GM19193 (cell line): Measurements from ENCODE around the gene UGGT1.

Source experiments
- POLR2A ChIP-seq: IDR thresholded peaks from 4 replicates; pipeline ENCODE4 v1.6.1; 2011; ENCODE audit not compliant: insufficient read depth, insufficient read length; ENCODE audit errors: extremely low read depth

UGGT1 gene

DNA sequence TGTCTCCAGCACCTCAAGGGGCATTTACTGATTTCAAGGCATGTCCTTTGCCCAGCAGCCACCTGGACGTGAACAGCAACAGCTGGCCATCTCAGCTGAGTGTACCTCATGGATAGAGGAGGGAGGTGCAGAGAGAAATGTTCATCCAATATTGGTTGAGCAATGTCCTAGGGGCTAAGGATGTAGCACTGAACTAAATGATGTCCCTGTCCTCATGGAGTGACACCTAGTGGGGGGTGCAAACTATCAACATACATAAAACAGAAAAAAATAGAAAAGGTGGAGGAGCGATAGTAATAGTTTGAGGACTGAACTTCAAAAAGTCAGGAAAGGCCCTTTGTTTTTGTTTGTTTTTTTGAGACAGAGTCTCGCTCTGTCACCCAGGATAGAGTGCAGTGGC is 4.8 kb upstream of the UGGT1 start:
- TF ChIP-seq POLR2A = no peak

DNA sequence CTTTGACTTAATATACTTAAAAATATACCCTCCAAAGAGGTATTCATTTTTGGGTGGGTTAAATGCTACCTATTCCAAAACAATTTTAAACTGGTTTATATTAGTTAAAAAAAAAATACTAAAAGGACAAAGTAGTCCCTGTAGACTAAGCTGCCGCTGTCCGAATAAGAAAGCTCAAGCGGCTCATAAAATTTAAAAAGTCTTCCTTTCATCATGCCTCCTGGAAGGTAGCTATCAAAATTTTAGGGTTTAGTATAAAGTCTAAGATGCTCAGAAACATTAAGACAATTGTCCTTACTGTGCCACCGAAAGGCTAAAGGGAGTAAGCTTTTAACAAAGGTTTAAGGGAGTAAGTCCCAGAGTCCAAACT is 440 bp upstream of the UGGT1 start:
- no peak for TF ChIP-seq POLR2A

GRCh38 chr2:128091726-128092080 is 703 bp downstream of the UGGT1 start:
- TF ChIP-seq POLR2A = no peak

DNA sequence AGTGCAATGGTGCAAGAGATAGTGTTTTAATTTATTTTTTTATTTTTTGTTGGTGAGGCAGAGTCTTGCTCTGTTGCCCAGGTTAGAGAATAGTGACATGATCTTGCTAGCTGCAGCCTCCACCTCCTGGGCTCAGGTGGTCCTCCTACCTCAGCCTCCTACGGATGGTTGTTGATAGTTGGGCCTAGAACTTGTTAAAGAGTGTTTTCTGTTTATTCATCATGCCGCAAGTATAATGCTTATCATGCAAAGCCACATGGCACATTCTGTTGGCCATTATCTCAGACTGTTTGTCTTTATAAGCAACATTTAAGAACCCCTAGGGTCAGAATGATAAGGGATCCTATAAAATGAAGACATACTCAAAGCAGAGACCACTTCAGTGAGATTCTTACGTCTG is 1.7 kb downstream of the UGGT1 start:
- TF ChIP-seq POLR2A = no peak

DNA sequence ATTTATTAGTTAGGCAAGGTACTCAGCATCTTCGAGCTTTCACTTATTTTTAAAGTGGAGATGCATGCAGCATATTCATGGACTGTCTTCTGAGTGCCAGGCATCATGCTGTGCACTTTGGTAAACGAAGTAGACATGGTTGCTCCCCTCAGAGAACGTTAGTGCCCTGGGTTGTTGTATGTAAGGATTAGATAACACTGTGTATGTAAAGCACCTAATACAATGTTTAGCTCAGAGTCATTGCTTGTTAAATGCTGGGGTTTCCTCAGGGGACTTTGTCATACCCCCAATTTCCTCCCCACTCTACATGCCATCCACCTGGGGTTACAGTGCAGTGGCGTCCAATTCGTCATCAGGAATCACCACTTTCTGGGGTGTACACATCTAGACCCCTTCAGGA is 2.8 kb downstream of the UGGT1 start:
- TF ChIP-seq POLR2A = no peak

- TF ChIP-seq POLR2A = no peak
Observed at GRCh38 chr2:128095201-128095600, 4.2 kb downstream of the UGGT1 start.

DNA sequence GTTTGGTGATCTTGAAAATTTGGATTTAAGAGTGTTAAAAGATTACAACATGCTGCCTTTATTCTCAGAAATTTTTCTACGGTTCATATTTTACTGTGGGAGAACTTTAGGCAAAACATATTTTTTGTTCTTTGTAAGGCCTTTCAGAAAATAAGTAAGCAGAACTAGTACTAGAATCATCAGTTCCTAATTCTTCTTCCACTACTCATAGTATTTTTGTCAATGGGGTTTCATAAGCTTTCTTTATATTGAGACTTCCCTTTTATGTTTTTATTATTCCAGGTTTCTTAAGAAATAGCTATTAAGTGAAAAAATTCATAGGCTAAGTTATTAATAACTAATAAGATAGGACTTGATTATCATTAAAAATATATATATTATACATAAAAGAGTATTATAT is 12.4 kb downstream of the UGGT1 start:
- TF ChIP-seq POLR2A = no peak

DNA sequence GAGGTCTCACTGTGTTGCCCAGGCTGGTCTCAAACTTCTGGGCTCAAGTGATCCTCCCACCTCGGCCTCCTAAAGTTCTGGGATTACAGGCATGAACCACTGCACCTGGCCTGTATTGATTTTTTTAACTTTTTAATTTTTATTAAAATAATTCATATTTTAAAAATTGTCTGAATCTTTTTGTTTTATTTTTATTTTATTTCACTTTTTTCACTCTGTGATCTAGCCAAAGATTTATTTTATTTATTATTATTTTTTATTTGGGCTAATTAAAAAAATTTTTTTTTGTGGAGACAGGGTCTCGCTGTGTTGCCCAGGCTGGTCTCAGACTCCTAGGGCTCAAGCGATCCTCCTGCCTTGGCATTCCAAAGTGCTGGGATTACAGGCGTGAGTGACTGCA is 14.1 kb downstream of the UGGT1 start:
- no peak for TF ChIP-seq POLR2A

GRCh38 chr2:128108166-128108565 is 17.2 kb downstream of the UGGT1 start:
- TF ChIP-seq POLR2A = no peak

DNA sequence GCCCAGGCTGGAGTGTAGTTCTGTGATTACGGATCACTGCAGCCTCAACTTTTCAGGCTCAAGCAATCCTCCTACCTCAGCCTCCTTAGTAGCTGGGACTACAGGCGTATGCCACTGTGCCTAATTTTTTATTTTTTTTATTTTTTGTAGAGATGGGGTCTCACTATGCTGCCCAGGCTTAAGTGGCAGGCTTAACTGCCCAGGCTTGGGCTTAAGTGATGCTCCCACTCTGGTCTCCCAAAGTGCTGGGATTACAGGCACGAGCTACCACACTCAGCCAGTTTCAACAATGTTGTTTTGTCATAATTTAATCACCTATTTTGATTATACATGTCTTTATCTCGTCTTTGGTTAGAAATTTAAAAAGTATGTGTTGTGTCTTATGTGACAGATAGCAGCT is 18.2 kb downstream of the UGGT1 start:
- TF ChIP-seq POLR2A = no peak

GRCh38 chr2:128115921-128116623 is 25.1 kb downstream of the UGGT1 start:
- TF ChIP-seq POLR2A = no peak

DNA sequence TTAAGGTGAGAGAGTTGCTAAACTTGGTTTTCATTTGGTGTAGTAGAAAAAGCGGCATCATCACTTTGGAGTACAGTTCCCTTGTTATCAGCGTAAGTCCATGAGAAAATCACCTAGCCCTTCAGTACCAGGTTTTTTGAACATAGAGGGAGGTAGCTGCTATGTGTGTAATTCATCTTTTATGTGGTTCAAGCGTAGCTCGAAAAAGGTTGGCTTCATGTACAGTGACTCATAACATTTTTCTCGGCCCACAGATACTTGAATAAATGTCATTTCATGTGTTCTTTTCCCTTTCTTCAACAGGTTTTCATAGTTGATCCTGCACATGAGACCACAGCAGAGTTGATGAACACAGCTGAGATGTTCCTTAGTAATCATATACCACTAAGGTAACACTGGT is 43.6 kb downstream of the UGGT1 start:
- TF ChIP-seq POLR2A = no peak

DNA sequence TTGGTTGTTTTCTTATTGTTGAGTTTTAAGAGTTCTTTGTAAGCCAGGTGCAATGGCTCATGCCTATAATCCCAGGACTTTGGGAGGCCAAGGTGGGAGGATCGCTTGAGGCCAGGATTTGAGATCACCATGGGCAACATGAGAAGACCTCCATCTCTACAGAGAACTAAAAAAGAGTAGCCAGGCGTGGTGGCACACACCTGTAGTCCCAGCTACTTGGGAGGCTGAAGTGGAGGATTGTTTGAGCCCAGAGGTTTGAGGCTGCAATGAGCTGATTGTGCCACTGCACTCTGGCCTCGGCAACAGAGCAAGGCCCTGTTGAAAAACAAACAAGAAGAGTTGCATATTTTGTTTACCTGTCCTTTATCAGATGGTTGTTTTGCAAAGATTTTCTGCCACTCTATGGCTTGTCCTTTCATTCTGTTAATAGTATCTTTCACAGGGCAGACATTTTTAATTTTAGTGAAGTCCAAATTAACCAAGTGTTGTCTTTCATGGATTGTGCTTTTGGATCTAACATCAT is 46.2 kb downstream of the UGGT1 start:
- TF ChIP-seq POLR2A = no peak

- TF ChIP-seq POLR2A = no peak
Observed at GRCh38 chr2:128139624-128140023, 48.6 kb downstream of the UGGT1 start.

DNA sequence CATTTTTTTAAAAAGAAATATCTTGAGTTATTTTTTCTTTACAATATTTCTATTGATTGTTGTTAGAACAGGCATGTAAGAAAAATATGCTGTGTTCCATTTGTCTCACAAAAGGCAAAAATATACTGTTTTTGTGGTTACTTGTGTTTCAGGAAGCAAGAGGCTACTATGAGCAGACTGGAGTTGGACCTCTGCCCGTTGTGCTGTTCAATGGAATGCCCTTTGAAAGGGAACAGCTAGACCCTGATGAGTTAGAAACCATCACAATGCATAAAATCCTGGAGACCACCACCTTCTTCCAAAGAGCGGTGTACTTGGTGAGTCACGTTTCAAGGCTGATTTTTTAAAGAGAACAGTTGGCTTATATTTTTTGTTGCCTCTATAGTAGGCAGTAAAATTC is 54.7 kb downstream of the UGGT1 start:
- no peak for TF ChIP-seq POLR2A

DNA sequence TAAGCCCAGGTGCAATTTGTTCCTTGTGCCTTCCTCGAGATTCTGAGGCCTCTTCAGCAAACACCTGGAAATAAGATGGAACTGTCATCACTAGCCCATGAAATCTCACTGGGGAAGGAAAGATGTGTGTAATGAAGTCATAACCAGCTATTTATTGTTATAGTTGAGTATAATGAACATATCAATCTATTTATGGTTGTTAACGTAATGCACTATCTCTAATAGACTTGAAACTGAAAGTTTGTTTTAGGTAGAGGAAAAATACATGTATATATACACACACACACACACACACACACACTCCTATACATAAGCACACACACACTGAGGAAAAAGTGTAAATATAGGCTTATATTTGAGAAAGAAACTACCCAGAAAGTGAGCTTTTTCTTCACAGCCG is 62.8 kb downstream of the UGGT1 start:
- TF ChIP-seq POLR2A = no peak

DNA sequence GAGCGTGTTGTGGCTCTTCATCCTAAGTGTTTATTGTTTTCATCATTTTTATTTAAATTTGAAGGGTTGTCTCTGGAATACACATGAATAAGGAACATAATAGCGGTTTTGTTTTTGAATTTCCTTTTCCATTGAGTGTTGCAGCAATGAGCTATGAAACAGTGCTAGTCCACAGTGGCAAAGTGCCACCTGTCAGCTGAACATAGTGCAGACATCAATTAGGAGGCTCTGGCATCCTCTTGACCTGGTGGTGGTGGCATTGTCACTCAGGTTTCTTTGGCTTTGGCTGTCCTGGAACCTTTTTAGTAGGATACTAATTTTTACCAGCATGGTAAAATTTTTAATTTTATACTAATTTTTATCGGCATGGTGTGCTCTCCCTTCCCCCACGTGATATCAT is 63.2 kb downstream of the UGGT1 start:
- no peak for TF ChIP-seq POLR2A

DNA sequence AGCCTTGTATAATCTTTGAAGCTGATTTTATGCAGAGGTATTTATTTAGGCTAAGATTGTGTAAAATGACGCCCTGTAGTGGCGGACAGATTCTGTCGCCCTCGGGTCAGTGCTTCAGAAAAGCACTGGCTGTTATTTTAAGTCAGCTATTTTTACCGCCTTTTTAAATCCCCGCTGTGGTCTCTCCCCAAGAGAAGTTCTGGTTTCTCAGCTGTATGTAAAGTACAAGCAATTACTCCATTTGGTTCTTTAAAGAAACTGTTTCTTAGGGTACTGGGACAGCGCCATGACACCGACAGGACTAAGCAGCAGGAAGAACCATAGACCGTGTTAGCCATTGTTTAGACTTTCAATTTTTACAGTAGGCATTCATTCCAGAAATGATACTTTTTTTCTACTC is 65.0 kb downstream of the UGGT1 start:
- TF ChIP-seq POLR2A = no peak

DNA sequence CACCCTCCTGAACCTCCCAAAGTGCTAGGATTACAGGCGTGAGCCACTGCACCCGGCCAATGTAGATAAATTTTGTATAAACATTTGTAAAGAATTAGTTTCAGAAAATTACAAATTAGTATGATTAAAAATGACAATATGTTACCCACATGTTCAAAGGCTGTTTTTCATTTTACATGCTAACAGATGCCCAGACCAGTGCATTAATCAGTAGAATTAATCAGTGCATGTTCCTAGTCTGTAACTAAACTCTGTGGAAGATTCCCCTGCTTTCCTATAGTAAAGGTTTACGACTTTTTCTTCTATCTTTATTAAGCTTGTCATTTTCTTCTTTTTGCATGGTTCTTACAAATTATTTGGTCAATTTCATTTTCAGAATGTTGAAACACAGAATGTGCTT is 65.8 kb downstream of the UGGT1 start:
- TF ChIP-seq POLR2A = no peak
